Stomach (tissue), 9 donors: ENCODE results near the gene CELA2B. TPM values are rescaled to one million over a fixed set of nuclear protein-coding genes. Genes with fewer than 3 reads are reported as not detected.

Experiments
- DNase-seq, 2 donors: peaks; one replicate each; pipeline versions ENCODE4 v3.0.0 to v3.0.0-alpha.2; 2013 to 2019
- H3K27ac ChIP-seq, 5 donors: fragments of 200-600 bp in 4 of 5; sonication (generic) in 4 of 5; one replicate each; pipeline ENCODE4 v1.5.1; 2013 to 2019; ENCODE audit warnings: mild to moderate bottlenecking in 1 of 5, moderate library complexity in 1 of 5
- H3K27me3 ChIP-seq, 3 donors: fragments of 200-600 bp; sonication (generic); one replicate each; pipeline ENCODE4 v1.5.1; 2017 to 2019; ENCODE audit warnings: mixed run types in 1 of 3
- H3K36me3 ChIP-seq, 4 donors: fragments of 200-600 bp; sonication (generic); 1 replicate in 3 of 4; 2 replicates in 1 of 4; pipeline ENCODE4 v1.5.1; 2016 to 2019
- H3K4me1 ChIP-seq, 4 donors: fragments of 200-600 bp; sonication (generic); one replicate each; pipeline ENCODE4 v1.5.1; 2016 to 2019
- H3K4me3 ChIP-seq, 4 donors: fragments of 200-600 bp; sonication (generic) in 3 of 4; one replicate each; pipeline ENCODE4 v1.5.1; 2016 to 2019; ENCODE audit warnings: mild to moderate bottlenecking in 1 of 4
- H3K9me3 ChIP-seq, 4 donors: fragments of 200-600 bp; sonication (generic); one replicate each; pipeline ENCODE4 v1.5.1; 2016 to 2019
- CTCF ChIP-seq, 7 experiments: fragments of 450-650 bp in 4 of 7; fragments of 200-600 bp in 3 of 7; sonication (generic) in 3 of 7; IDR thresholded peaks; one replicate each; pipeline ENCODE4 v1.5.1; 2016 to 2019; ENCODE audit warnings: antibody characterized with exemption in 7 of 7, control low read depth in 2 of 7, mild to moderate bottlenecking in 1 of 7
- EP300 ChIP-seq: sonication (generic); formaldehyde crosslinking; IDR thresholded peaks from one replicate; pipeline ENCODE4 v1.6.1; 2017; ENCODE audit warnings: antibody characterized with exemption
- POLR2A ChIP-seq, 4 donors: fragments of 450-650 bp; IDR thresholded peaks; one replicate each; pipeline ENCODE4 v1.6.1; 2016; ENCODE audit warnings: antibody characterized with exemption in 4 of 4, control low read depth in 2 of 4, mild to moderate bottlenecking in 1 of 4, moderate library complexity in 1 of 4
- POLR2AphosphoS5 ChIP-seq, 3 donors: sonication (generic); formaldehyde crosslinking; IDR thresholded peaks; one replicate each; pipeline ENCODE4 v1.6.1; 2016; ENCODE audit warnings: antibody characterized with exemption in 3 of 3
- WGBS, 5 donors: extraction: QIAGEN DNeasy Blood & Tissue Kit in 3 of 5; methylation state at CpG; one replicate each; pipeline versions ENCODE4 v1.1.5 to v1.1.7; 2013 to 2018; 5-methylcytosine and 5-hydroxymethylcytosine counted together
- intact Hi-C: fragments of 100-400 bp; cut with DNase I; formaldehyde crosslinking; loops from one replicate; pipeline ENCODE4 v1.15.1; 2023; ENCODE audit warnings: low total_unique reads
- polyA plus RNA-seq, 3 donors: library from polyadenylated mRNA; stranded (reverse); fragments of 200-250 nt; gene quantifications; one replicate each; pipeline ENCODE4 v1.2.3, GENCODE V29; 2013
- total RNA-seq, 5 donors: library from RNA; depleted of rRNA; stranded (reverse); fragments of >200 nt; gene quantifications; one replicate each; pipeline versions ENCODE4 v1.1.0 to v1.2.3, GENCODE V29; 2014 to 2016
- donor health status: healthy with polysubstance abuse.
- donor health status: Bipolar disorder and iron deficiency.
- donor health status: healthy.

Gene CELA2B
- total and polyA plus RNA-seq, 8 donors: not detected

- Histone ChIP-seq H3K4me3 (no peak overlapping the region), H3K27me3 (no peaks in the 10 kb centered on the region), H3K4me1 (peaks cover 5 to 20% (median 13%) of the 10 kb centered on the region in 4 donors), H3K9me3 (no peaks in the 10 kb centered on the region), H3K27ac (no peak overlapping the region), H3K36me3 (no peaks in the 10 kb centered on the region)
- intact Hi-C loops: no loop called here
- DNase-seq: no peak
- WGBS, 5 donors: 91 to 98% (median 97%) methylated on average over 4 to 6 of the region's 6 CpGs
- TF ChIP-seq EP300 (no peak), POLR2A (IDR thresholded peaks at IDR 0.05) (no peak), CTCF (IDR thresholded peaks at IDR 0.05) (no peak)
Observed at GRCh38 chr1:15436881-15437442, 38.9 kb upstream of the CELA2B start.

- Histone ChIP-seq H3K4me3 (no peak overlapping the region), H3K4me1 (peaks cover 0 to 6% (median 0%) of the 10 kb centered on the region in 4 donors), H3K36me3 (no peaks in the 10 kb centered on the region), H3K9me3 (no peaks in the 10 kb centered on the region), H3K27me3 (no peaks in the 10 kb centered on the region), H3K27ac (no peak overlapping the region)
- no peak for DNase-seq
- WGBS, 5 donors: 94 to 97% (median 95%) methylated on average over 14 of the region's 14 CpGs
- intact Hi-C loops: no loop called here
- TF ChIP-seq POLR2A (IDR thresholded peaks at IDR 0.05) (no peak), EP300 (no peak), CTCF (IDR thresholded peaks at IDR 0.05) (no peak), POLR2AphosphoS5 (IDR thresholded peaks at IDR 0.05) (no peak)
Observed at GRCh38 chr1:15439325-15439724, 36.6 kb upstream of the CELA2B start.

- Histone ChIP-seq H3K4me3 (no peak overlapping the region), H3K9me3 (no peaks in the 10 kb centered on the region), H3K27me3 (no peaks in the 10 kb centered on the region), H3K36me3 (no peaks in the 10 kb centered on the region), H3K4me1 (peaks cover 0 to 6% (median 0%) of the 10 kb centered on the region in 4 donors), H3K27ac (no peak overlapping the region)
- TF ChIP-seq POLR2A (IDR thresholded peaks at IDR 0.05) (no peak), CTCF (IDR thresholded peaks at IDR 0.05) (no peak)
- WGBS, 5 donors: 85 to 95% (median 90%) methylated on average over 12 to 13 of the region's 13 CpGs
- no peak for DNase-seq
- intact Hi-C loops: no loop called here
Observed at GRCh38 chr1:15440357-15440756, 35.5 kb upstream of the CELA2B start.

- intact Hi-C loops: no loop called here
- Histone ChIP-seq H3K27me3 (no peaks in the 10 kb centered on the region), H3K27ac (no peak overlapping the region), H3K4me3 (no peak overlapping the region), H3K9me3 (no peaks in the 10 kb centered on the region), H3K36me3 (no peaks in the 10 kb centered on the region), H3K4me1 (no peaks in the 10 kb centered on the region)
- WGBS, 5 donors: 79 to 89% (median 88%) methylated on average over 6 of the region's 6 CpGs
- no peak for TF ChIP-seq CTCF (IDR thresholded peaks at IDR 0.05)
- TF ChIP-seq POLR2AphosphoS5 (IDR thresholded peaks at IDR 0.05): no peak
- TF ChIP-seq POLR2A (IDR thresholded peaks at IDR 0.05): no peak
- TF ChIP-seq EP300: no peak
- no peak for DNase-seq
Observed at GRCh38 chr1:15441247-15441646, 34.7 kb upstream of the CELA2B start.
